ENCODE results near the gene PEX10. TPM values are rescaled to one million over a fixed set of nuclear protein-coding genes. Genes with fewer than 3 reads are reported as not detected.

Gene PEX10
- total RNA-seq, 1 experiment from 2014 or later: 24.3 TPM

DNA sequence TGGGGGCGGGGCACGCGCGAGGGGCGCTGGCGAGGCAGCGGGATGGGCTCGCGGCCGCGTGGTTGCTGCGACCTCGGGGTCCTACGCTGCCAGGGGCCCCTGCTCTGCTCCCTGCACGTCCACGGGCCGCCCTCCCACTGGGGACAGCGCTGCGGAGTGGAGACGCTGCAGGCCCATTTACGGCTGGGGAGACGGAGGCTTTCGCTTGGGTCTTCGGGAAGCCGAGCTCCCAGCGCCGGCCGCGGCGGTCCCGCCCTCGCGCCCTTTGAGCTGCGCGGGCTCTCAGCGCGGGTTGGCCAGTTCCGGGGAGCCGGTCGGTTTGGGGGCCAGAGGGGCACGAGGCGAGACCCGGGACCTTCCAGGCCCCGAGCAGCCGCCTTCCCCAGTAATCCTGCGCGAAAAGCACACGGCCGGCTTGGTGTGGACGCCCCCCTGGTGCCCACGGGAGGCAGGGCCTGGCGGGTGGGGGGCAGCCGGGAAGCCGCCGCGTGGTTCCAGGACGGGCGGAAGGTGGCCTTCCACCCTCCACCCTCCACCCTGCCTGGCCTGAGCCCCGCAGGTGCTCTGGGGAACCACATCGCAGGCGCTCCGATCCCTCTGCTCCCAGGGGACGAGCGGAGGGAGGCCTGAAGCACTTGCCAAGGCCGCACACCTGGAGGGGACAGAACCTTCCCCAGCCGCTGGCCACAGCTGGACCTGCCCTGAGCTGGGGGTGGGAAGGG, 570 bp upstream of the PEX10 start:
- peak overlapping the region; percentile 99 for H3K4me2 ChIP-seq
- H3K36me3 ChIP-seq (ENCODE audit: low read depth): no peaks in the 10 kb centered on the region
- no TSS peak for BruUV-seq (replicated peaks)
- CTCF ChIA-PET: no interaction called here
- intact Hi-C loops (cut with micrococcal nuclease; ENCODE audit: unreplicated experiment): loop anchor here (1.0 to 10.0 kb wide), 5 partner anchors 22 to 1009 kb away; partner anchors contain the start of genes MORN1, PANK4, PRXL2B and RER1
- peaks cover 30% of the 10 kb centered on the region for H3K79me2 ChIP-seq (ENCODE audit: low read depth)
- DNase-seq: no peak
- peaks cover 25% of the 10 kb centered on the region for H3K4me1 ChIP-seq (replicated peaks; ENCODE audit: insufficient read depth)
- peak overlapping the region; percentile 97 for H3K4me3 ChIP-seq
- H4K20me1 ChIP-seq (ENCODE audit: insufficient read depth): no peaks in the 10 kb centered on the region
- POLR2A ChIA-PET (ENCODE audit: unreplicated experiment): interaction anchor here (0.7 to 0.8 kb wide), 3 partner anchors 214 to 983 kb away, joined by 3 to 6 read pairs (median 4); no protein-coding TSS in a partner anchor
- H3K9me2 ChIP-seq (ENCODE audit: insufficient read depth): no peaks in the 10 kb centered on the region
- TF ChIP-seq, protein P1, sequence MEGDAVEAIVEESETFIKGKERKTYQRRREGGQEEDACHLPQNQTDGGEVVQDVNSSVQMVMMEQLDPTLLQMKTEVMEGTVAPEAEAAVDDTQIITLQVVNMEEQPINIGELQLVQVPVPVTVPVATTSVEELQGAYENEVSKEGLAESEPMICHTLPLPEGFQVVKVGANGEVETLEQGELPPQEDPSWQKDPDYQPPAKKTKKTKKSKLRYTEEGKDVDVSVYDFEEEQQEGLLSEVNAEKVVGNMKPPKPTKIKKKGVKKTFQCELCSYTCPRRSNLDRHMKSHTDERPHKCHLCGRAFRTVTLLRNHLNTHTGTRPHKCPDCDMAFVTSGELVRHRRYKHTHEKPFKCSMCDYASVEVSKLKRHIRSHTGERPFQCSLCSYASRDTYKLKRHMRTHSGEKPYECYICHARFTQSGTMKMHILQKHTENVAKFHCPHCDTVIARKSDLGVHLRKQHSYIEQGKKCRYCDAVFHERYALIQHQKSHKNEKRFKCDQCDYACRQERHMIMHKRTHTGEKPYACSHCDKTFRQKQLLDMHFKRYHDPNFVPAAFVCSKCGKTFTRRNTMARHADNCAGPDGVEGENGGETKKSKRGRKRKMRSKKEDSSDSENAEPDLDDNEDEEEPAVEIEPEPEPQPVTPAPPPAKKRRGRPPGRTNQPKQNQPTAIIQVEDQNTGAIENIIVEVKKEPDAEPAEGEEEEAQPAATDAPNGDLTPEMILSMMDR (conservative IDR thresholded peaks at IDR 0.05): no peak
- TF ChIP-seq EZH2 (IDR thresholded peaks at IDR 0.05; ENCODE audit: low read depth): no peak
- H2AFZ ChIP-seq: peak overlapping the region; percentile 69
- H3K27me3 ChIP-seq (ENCODE audit: insufficient read depth, low read depth): no peaks in the 10 kb centered on the region
- H3F3A ChIP-seq (ENCODE audit: insufficient read depth, low read depth): peaks cover 25% of the 10 kb centered on the region; the same call in 1 of the 2 replicates
- H3K9me3 ChIP-seq (ENCODE audit: insufficient read depth, low read depth): no peaks in the 10 kb centered on the region
- no peak overlapping the region for H3K27ac ChIP-seq

DNA sequence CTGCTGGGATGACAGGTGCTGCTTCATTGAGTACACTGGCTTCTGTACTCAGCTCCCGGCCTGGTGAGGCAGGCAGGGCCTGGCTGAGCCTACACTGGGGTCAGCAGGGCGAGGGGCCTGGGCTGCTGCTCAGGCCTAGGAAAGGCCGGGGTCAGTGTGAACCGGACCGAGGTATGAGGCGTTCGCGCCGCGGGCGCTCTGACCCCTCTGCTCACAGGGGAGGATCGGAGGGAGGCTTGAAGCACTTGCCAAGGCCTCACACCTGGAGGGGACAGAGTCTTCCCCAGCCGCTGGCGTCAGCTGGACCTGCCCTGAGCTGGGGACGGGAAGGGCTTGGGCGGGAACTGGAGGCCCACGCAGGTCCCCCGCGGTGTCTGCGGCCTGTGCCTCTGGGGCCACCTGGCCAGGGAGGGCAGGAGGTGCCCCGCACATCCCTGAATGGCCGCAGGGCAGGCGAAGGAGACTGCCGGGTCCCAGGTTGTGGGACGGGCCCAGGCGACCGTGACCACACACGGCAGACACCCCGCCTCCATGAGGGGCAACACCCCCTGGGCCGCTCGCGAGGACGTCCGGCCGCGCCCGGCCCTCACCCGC, 466 bp downstream of the PEX10 start:
- Histone ChIP-seq H3K27me3 (ENCODE audit: insufficient read depth, low read depth) (no peaks in the 10 kb centered on the region), H3K4me2 (peak overlapping the region; percentile 94), H3F3A (ENCODE audit: insufficient read depth, low read depth) (peaks cover 25% of the 10 kb centered on the region; the same call in 1 of the 2 replicates), H3K27ac (peak overlapping the region; percentile 36; the same call in 1 of the 2 replicates), H3K36me3 (ENCODE audit: low read depth) (no peaks in the 10 kb centered on the region), H4K20me1 (ENCODE audit: insufficient read depth) (no peaks in the 10 kb centered on the region), H3K9me3 (ENCODE audit: insufficient read depth, low read depth) (no peaks in the 10 kb centered on the region), H3K9me2 (ENCODE audit: insufficient read depth) (no peaks in the 10 kb centered on the region), H3K79me2 (ENCODE audit: low read depth) (peaks cover 30% of the 10 kb centered on the region), H2AFZ (peak overlapping the region; percentile 77), H3K4me3 (peak overlapping the region; percentile 97), H3K4me1 (replicated peaks; ENCODE audit: insufficient read depth) (peaks cover 24% of the 10 kb centered on the region)
- POLR2A ChIA-PET (ENCODE audit: unreplicated experiment): no interaction called here
- TF ChIP-seq EZH2 (IDR thresholded peaks at IDR 0.05; ENCODE audit: low read depth): no peak
- TF ChIP-seq, protein P1 (conservative IDR thresholded peaks at IDR 0.05): no peak
- intact Hi-C loops (cut with micrococcal nuclease; ENCODE audit: unreplicated experiment): loop anchor here (1.0 to 10.0 kb wide), 5 partner anchors 21 to 1010 kb away; partner anchors contain the start of genes MORN1, PANK4, PRXL2B and RER1
- CTCF ChIA-PET: no interaction called here
- peak in 1 of 2 experiments; percentile 50 for DNase-seq
- BruUV-seq (replicated peaks): TSS peak; percentile 61

DNA sequence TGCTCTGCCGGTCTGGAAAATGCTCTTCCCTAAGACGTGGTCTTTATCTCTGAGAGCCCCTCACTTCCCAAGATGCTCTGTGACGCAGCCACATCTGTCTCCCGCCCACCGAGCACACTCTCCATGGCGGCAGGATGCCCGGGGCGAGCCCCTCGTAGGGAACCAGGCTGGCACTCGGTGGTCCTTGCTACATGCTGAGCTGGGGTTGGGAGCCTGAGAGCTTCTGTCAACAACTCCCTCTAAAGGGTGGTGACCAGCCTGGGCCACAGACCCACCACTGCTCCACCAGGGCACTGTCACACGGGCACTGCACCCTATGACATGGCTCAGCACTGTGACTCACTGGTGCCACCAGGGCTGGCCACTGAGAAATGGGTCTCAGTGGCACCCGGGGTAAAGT, 2.6 kb downstream of the PEX10 start:
- H4K20me1 ChIP-seq (ENCODE audit: insufficient read depth): peaks cover 6% of the 10 kb centered on the region; the same call in 1 of the 2 replicates
- H3K4me2 ChIP-seq: no peak overlapping the region
- no TSS peak for BruUV-seq (replicated peaks)
- CTCF ChIA-PET: no interaction called here
- H2AFZ ChIP-seq: no peak overlapping the region
- H3K27ac ChIP-seq: no peak overlapping the region
- H3K4me3 ChIP-seq: no peak overlapping the region
- TF ChIP-seq, protein P1 (conservative IDR thresholded peaks at IDR 0.05): no peak
- no peak for TF ChIP-seq EZH2 (IDR thresholded peaks at IDR 0.05; ENCODE audit: low read depth)
- peaks cover 20% of the 10 kb centered on the region; the same call in 1 of the 2 replicates for H3F3A ChIP-seq (ENCODE audit: insufficient read depth, low read depth)
- peaks cover 30% of the 10 kb centered on the region for H3K79me2 ChIP-seq (ENCODE audit: low read depth)
- POLR2A ChIA-PET (ENCODE audit: unreplicated experiment): interaction anchor here (0.5 kb wide), 1 partner anchor 165 kb away, joined by 21 read pairs; no protein-coding TSS in a partner anchor
- intact Hi-C loops (cut with micrococcal nuclease; ENCODE audit: unreplicated experiment): loop anchor here (5.0 to 10.0 kb wide), 4 partner anchors 118 to 1013 kb away; partner anchors contain the start of genes PANK4 and PRXL2B
- no peaks in the 10 kb centered on the region for H3K36me3 ChIP-seq (ENCODE audit: low read depth)
- H3K4me1 ChIP-seq (replicated peaks; ENCODE audit: insufficient read depth): peaks cover 13% of the 10 kb centered on the region
- H3K9me2 ChIP-seq (ENCODE audit: insufficient read depth): no peaks in the 10 kb centered on the region
- DNase-seq: no peak
- H3K27me3 ChIP-seq (ENCODE audit: insufficient read depth, low read depth): no peaks in the 10 kb centered on the region
- no peaks in the 10 kb centered on the region for H3K9me3 ChIP-seq (ENCODE audit: insufficient read depth, low read depth)

Data from PC-9 (cell line).